ENCODE results near the gene VARS1. TPM values are rescaled to one million over a fixed set of nuclear protein-coding genes. Genes with fewer than 3 reads are reported as not detected.

Gene VARS1
- total and polyA plus RNA-seq, 2 of the 4 experiments (the other 2 are of a cell fraction): 41.2 to 42.0 TPM

GRCh38 chr6:31767096-31767645 lies 28.4 kb downstream of the VARS1 start:
- no TSS peak for BruUV-seq (replicated peaks)
- no peak overlapping the region for H2BK15ac ChIP-seq (ENCODE audit: low read depth, low read length)
- H2AK9ac ChIP-seq (replicated peaks; ENCODE audit: low read depth, low read length, poor library complexity): peak overlapping the region; percentile 70
- H3K14ac ChIP-seq (replicated peaks; ENCODE audit: low read depth, low read length): no peak overlapping the region
- H2AK5ac ChIP-seq (ENCODE audit: low read depth, low read length): no peak overlapping the region
- no peaks in the 10 kb centered on the region for H3K27me3 ChIP-seq (ENCODE audit: control insufficient read depth, insufficient read depth, low read length)
- in situ Hi-C loops (cut with MboI; ENCODE audit: low sequenced_read_pairs) (no loop called here), dilution Hi-C loops (cut with HindIII; ENCODE audit: low sequenced_read_pairs, unreplicated experiment) (no loop called here), intact Hi-C loops (cut with micrococcal nuclease) (no loop called here)
- no peaks in the 10 kb centered on the region for H3K36me3 ChIP-seq (ENCODE audit: control insufficient read depth, insufficient read depth, low read length)
- H3K9me3 ChIP-seq (ENCODE audit: control insufficient read depth, insufficient read depth, low read length): no peaks in the 10 kb centered on the region
- no peak overlapping the region for H4K8ac ChIP-seq (ENCODE audit: low read depth in 2 of 2, low read length in 2 of 2)
- no peaks in the 10 kb centered on the region for H3K79me1 ChIP-seq (ENCODE audit: low read depth in 1 of 2, low read length in 2 of 2)
- ATAC-seq (ENCODE audit: low read depth) (no peak), DNase-seq (no peak)
- peak overlapping the region; percentile 72 for H2AFZ ChIP-seq (replicated peaks; ENCODE audit: low read length, poor library complexity)
- peaks cover 9% of the 10 kb centered on the region for H3K9me1 ChIP-seq (ENCODE audit: insufficient read depth, low read length)
- no peak overlapping the region for H3K27ac ChIP-seq (ENCODE audit: insufficient read depth, low read length)
- no peak overlapping the region for H4K5ac ChIP-seq (ENCODE audit: low read depth, low read length)
- H2BK5ac ChIP-seq (ENCODE audit: low read depth, low read length, poor library complexity, severe bottlenecking): no peak overlapping the region
- no peak overlapping the region for H4K91ac ChIP-seq (ENCODE audit: insufficient read depth, low read depth, low read length)
- H3K4me3 ChIP-seq (ENCODE audit: insufficient read depth, low read depth, low read length): no peak overlapping the region
- no CpG with 5 or more reads among the region's 6 CpGs for WGBS, 2 experiments (ENCODE audit: extremely low coverage in 2 of 2, insufficient read length in 1 of 2)
- H4K20me1 ChIP-seq (ENCODE audit: insufficient read depth, low read length): no peaks in the 10 kb centered on the region
- peaks cover 4% of the 10 kb centered on the region for H3K4me1 ChIP-seq (ENCODE audit: control insufficient read depth, insufficient read depth, low read length)
- no peak overlapping the region for H2BK20ac ChIP-seq (ENCODE audit: low read depth, low read length)
- no peak overlapping the region for H3K4me2 ChIP-seq (ENCODE audit: low read depth, low read length)
- H3K4ac ChIP-seq (ENCODE audit: low read depth, low read length): no peak overlapping the region
- CTCF ChIA-PET: no interaction called here
- no peak overlapping the region for H3K9ac ChIP-seq (ENCODE audit: low read depth, low read length)
- TF ChIP-seq, protein P1, sequence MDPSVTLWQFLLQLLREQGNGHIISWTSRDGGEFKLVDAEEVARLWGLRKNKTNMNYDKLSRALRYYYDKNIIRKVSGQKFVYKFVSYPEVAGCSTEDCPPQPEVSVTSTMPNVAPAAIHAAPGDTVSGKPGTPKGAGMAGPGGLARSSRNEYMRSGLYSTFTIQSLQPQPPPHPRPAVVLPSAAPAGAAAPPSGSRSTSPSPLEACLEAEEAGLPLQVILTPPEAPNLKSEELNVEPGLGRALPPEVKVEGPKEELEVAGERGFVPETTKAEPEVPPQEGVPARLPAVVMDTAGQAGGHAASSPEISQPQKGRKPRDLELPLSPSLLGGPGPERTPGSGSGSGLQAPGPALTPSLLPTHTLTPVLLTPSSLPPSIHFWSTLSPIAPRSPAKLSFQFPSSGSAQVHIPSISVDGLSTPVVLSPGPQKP (IDR thresholded peaks at IDR 0.05; ENCODE audit: borderline replicate concordance, low read depth, low read length): no peak
- TF ChIP-seq, protein P2, sequence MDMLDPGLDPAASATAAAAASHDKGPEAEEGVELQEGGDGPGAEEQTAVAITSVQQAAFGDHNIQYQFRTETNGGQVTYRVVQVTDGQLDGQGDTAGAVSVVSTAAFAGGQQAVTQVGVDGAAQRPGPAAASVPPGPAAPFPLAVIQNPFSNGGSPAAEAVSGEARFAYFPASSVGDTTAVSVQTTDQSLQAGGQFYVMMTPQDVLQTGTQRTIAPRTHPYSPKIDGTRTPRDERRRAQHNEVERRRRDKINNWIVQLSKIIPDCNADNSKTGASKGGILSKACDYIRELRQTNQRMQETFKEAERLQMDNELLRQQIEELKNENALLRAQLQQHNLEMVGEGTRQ (IDR thresholded peaks at IDR 0.05; ENCODE audit: low read depth, low read length): no peak
- no peak for TF ChIP-seq NFE2L2 (IDR thresholded peaks at IDR 0.05; ENCODE audit: low read depth, low read length)
- no peak for TF ChIP-seq MAZ (IDR thresholded peaks at IDR 0.05; ENCODE audit: borderline replicate concordance, low read depth, low read length)
- no peak for TF ChIP-seq CEBPB (IDR thresholded peaks at IDR 0.05; ENCODE audit: low read depth, low read length)
- TF ChIP-seq CHD1 (IDR thresholded peaks at IDR 0.05; ENCODE audit: low read depth, low read length): no peak
- no peak for TF ChIP-seq SMC3 (IDR thresholded peaks at IDR 0.05; ENCODE audit: low read depth, low read length)
- TF ChIP-seq POLR2A (IDR thresholded peaks at IDR 0.05; ENCODE audit: low read depth, low read length): no peak
- no peak for TF ChIP-seq RCOR1 (IDR thresholded peaks at IDR 0.05; ENCODE audit: insufficient replicate concordance, low read length)
- TF ChIP-seq CTCF (conservative IDR thresholded peaks at IDR 0.05; ENCODE audit: low read depth, low read length): no peak
- no peak for TF ChIP-seq MAFK (IDR thresholded peaks at IDR 0.05; ENCODE audit: low read depth, low read length)
- TF ChIP-seq FOS (IDR thresholded peaks at IDR 0.05; ENCODE audit: low read depth, low read length): no peak
- TF ChIP-seq RAD21 (IDR thresholded peaks at IDR 0.05; ENCODE audit: low read length): no peak
- no peak for TF ChIP-seq RFX5 (IDR thresholded peaks at IDR 0.05; ENCODE audit: low read depth, low read length)
- TF ChIP-seq BHLHE40 (IDR thresholded peaks at IDR 0.05; ENCODE audit: low read depth, low read length): no peak
- no peak for TF ChIP-seq MXI1 (IDR thresholded peaks at IDR 0.05; ENCODE audit: borderline replicate concordance, low read depth, low read length)
- H3K56ac ChIP-seq (ENCODE audit: extremely low read depth, insufficient read depth, low read length): no peak overlapping the region
- H3K18ac ChIP-seq (ENCODE audit: low read depth, low read length): no peak overlapping the region
- H2BK120ac ChIP-seq (ENCODE audit: low read depth, low read length): no peak overlapping the region
- no peak overlapping the region for H3K23ac ChIP-seq (ENCODE audit: low read depth, low read length)
- POLR2A ChIA-PET (ENCODE audit: unreplicated experiment): no interaction called here

All from IMR-90 (cell line).